Fibroblast of pulmonary artery (primary cell): Measurements from ENCODE around the gene KLHL36.

ENCODE experiments used
- DNase-seq: peaks from one replicate; pipeline ENCODE4 v3.0.0-alpha.2; 2010; ENCODE audit warnings: low read depth
- H3K4me3 ChIP-seq: replicated peaks from 2 replicates; pipeline ENCODE4 v1.5.1; 2011; ENCODE audit warnings: low read depth, mild to moderate bottlenecking, control low read depth, low read length, moderate library complexity
- CTCF ChIP-seq: IDR thresholded peaks from 2 replicates; pipeline ENCODE4 v1.5.1; 2011; ENCODE audit warnings: mild to moderate bottlenecking, control low read depth, low read length, inconsistent platforms; ENCODE audit errors: missing control alignments

Gene KLHL36

GRCh38 chr16:84611041-84611440, 37.3 kb upstream of the KLHL36 start:
- TF ChIP-seq CTCF, result no peak
- peak; percentile 73 for DNase-seq
- no peak overlapping the region for H3K4me3 ChIP-seq

- no peak for DNase-seq
- H3K4me3 ChIP-seq, result no peak overlapping the region
- no peak for TF ChIP-seq CTCF
These were observed 35.6 kb upstream of the KLHL36 start for GRCh38 chr16:84612686-84613085.

- TF ChIP-seq CTCF, result no peak
- no peak overlapping the region for H3K4me3 ChIP-seq
- no peak for DNase-seq
These were observed 34.8 kb upstream of the KLHL36 start for GRCh38 chr16:84613408-84614072.

- H3K4me3 ChIP-seq, result no peak overlapping the region
- no peak for TF ChIP-seq CTCF
- DNase-seq, result peak; percentile 28
These were observed 34.2 kb upstream of the KLHL36 start for GRCh38 chr16:84614073-84614459.

GRCh38 chr16:84614623-84614967, 33.7 kb upstream of the KLHL36 start:
- H3K4me3 ChIP-seq, result no peak overlapping the region
- DNase-seq, result no peak
- no peak for TF ChIP-seq CTCF

- peak overlapping the region; percentile 75 for H3K4me3 ChIP-seq
These were observed 33.1 kb upstream of the KLHL36 start for GRCh38 chr16:84614968-84615813.

More at GRCh38 chr16:84614968-84615813, 33.1 kb upstream of the KLHL36 start:
- DNase-seq, result no peak
- TF ChIP-seq CTCF, result no peak
